ENCODE results near the gene CDC42EP3.

CDC42EP3 gene

GRCh38 chr2:37614061-37614738 is 57.2 kb downstream of the CDC42EP3 start:
- no peak for DNase-seq

GRCh38 chr2:37612382-37612781 is 59.1 kb downstream of the CDC42EP3 start:
- no peak for DNase-seq

- no peak for DNase-seq
Observed at GRCh38 chr2:37610638-37611289, 60.7 kb downstream of the CDC42EP3 start.

- DNase-seq, result no peak
Observed at GRCh38 chr2:37609782-37610181, 61.7 kb downstream of the CDC42EP3 start.

GRCh38 chr2:37604716-37605115 is 66.7 kb downstream of the CDC42EP3 start:
- DNase-seq, result no peak

GRCh38 chr2:37602702-37603101 is 68.7 kb downstream of the CDC42EP3 start:
- no peak for DNase-seq

- no peak for DNase-seq
Observed at GRCh38 chr2:37602040-37602439, 69.4 kb downstream of the CDC42EP3 start.

- DNase-seq, result no peak
Observed at GRCh38 chr2:37601569-37601968, 69.9 kb downstream of the CDC42EP3 start.

- no peak for DNase-seq
Observed at GRCh38 chr2:37600735-37601134, 70.7 kb downstream of the CDC42EP3 start.

- DNase-seq, result peak; percentile 82
Observed at GRCh38 chr2:37599688-37600525, 71.5 kb downstream of the CDC42EP3 start.

- no peak for DNase-seq
Observed at GRCh38 chr2:37593694-37594093, 77.7 kb downstream of the CDC42EP3 start.

GRCh38 chr2:37593024-37593423 is 78.4 kb downstream of the CDC42EP3 start:
- DNase-seq, result no peak

All from activated gamma-delta T cell treated with Interleukin-2 at 50 U/mL for 16 hours (primary cell).